ENCODE data around the gene CTNNA3.

The CTNNA3 gene

GRCh38 chr10:67306588-67307205 is 389.3 kb downstream of the CTNNA3 start:
- peak; percentile 44 for DNase-seq (ENCODE audit: low spot score)
- in situ Hi-C loops (cut with MboI; ENCODE audit: low sequenced_read_pairs, unreplicated experiment): no loop called here
- no peak for TF ChIP-seq CTCF (IDR thresholded peaks at IDR 0.05; ENCODE audit: borderline replicate concordance, control extremely low read depth, extremely low read depth, insufficient read depth, missing control alignments)

- in situ Hi-C loops (cut with MboI; ENCODE audit: low sequenced_read_pairs, unreplicated experiment): no loop called here
- DNase-seq (ENCODE audit: low spot score): no peak
- no peak for TF ChIP-seq CTCF (IDR thresholded peaks at IDR 0.05; ENCODE audit: borderline replicate concordance, control extremely low read depth, extremely low read depth, insufficient read depth, missing control alignments)
These were observed 393.3 kb downstream of the CTNNA3 start for GRCh38 chr10:67302701-67303100.

GRCh38 chr10:67299761-67300160 is 396.2 kb downstream of the CTNNA3 start:
- TF ChIP-seq CTCF (IDR thresholded peaks at IDR 0.05; ENCODE audit: borderline replicate concordance, control extremely low read depth, extremely low read depth, insufficient read depth, missing control alignments): no peak
- in situ Hi-C loops (cut with MboI; ENCODE audit: low sequenced_read_pairs, unreplicated experiment): no loop called here
- DNase-seq (ENCODE audit: low spot score): no peak

GRCh38 chr10:67297637-67298181 is 398.3 kb downstream of the CTNNA3 start:
- no peak for TF ChIP-seq CTCF (IDR thresholded peaks at IDR 0.05; ENCODE audit: borderline replicate concordance, control extremely low read depth, extremely low read depth, insufficient read depth, missing control alignments)
- DNase-seq (ENCODE audit: low spot score): no peak
- in situ Hi-C loops (cut with MboI; ENCODE audit: low sequenced_read_pairs, unreplicated experiment): no loop called here

GRCh38 chr10:67296926-67297325 is 399.1 kb downstream of the CTNNA3 start:
- no peak for DNase-seq (ENCODE audit: low spot score)
- TF ChIP-seq CTCF (IDR thresholded peaks at IDR 0.05; ENCODE audit: borderline replicate concordance, control extremely low read depth, extremely low read depth, insufficient read depth, missing control alignments): no peak
- in situ Hi-C loops (cut with MboI; ENCODE audit: low sequenced_read_pairs, unreplicated experiment): no loop called here

- DNase-seq (ENCODE audit: low spot score): no peak
- no peak for TF ChIP-seq CTCF (IDR thresholded peaks at IDR 0.05; ENCODE audit: borderline replicate concordance, control extremely low read depth, extremely low read depth, insufficient read depth, missing control alignments)
- in situ Hi-C loops (cut with MboI; ENCODE audit: low sequenced_read_pairs, unreplicated experiment): no loop called here
These were observed 407.1 kb downstream of the CTNNA3 start for GRCh38 chr10:67288688-67289410.

All from GM13976 (cell line).